ENCODE data around the gene PSMA5. TPM values are rescaled to one million over a fixed set of nuclear protein-coding genes. Genes with fewer than 3 reads are reported as not detected.
A peak's percentile ranks its signal among the peaks of the same experiment; 100 is the strongest.

PSMA5 gene
- total RNA-seq, 4 donors from 2014 or later: 25.1 to 35.7 (median 28.0) TPM

DNA sequence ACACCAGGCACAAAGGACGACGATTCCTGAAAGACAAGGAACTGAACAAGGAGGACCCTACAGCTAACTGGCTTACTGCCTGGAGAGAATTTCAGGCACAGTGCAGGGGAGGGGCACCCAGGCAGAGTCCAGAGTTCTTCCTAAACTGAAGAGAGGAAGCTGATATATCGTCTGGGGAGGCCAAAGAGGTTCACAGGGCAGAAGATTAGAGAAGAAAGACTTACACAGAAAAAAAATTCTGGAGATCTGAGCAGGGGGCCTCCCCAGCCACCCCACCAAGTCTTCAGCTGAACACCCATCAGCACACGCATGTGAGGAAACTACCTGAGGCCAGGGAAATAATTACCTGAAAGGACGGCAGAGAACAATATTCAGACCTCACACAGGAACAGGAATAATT is 53.1 kb downstream of the PSMA5 start:
- Histone ChIP-seq H3K27ac (peak overlapping the region; percentile 75 to 91 (median 79)), H3K36me3 (no peaks in the 10 kb centered on the region), H3K9me3 (no peaks in the 10 kb centered on the region), H3K27me3 (no peaks in the 10 kb centered on the region), H3K4me3 (replicated peaks in 1 of 3) (no peak overlapping the region), H3K4me1 (peaks cover 41 to 55% of the 10 kb centered on the region in 2 donors)
- TF ChIP-seq POLR2A (IDR thresholded peaks at IDR 0.05): no peak
- TF ChIP-seq, protein P1, sequence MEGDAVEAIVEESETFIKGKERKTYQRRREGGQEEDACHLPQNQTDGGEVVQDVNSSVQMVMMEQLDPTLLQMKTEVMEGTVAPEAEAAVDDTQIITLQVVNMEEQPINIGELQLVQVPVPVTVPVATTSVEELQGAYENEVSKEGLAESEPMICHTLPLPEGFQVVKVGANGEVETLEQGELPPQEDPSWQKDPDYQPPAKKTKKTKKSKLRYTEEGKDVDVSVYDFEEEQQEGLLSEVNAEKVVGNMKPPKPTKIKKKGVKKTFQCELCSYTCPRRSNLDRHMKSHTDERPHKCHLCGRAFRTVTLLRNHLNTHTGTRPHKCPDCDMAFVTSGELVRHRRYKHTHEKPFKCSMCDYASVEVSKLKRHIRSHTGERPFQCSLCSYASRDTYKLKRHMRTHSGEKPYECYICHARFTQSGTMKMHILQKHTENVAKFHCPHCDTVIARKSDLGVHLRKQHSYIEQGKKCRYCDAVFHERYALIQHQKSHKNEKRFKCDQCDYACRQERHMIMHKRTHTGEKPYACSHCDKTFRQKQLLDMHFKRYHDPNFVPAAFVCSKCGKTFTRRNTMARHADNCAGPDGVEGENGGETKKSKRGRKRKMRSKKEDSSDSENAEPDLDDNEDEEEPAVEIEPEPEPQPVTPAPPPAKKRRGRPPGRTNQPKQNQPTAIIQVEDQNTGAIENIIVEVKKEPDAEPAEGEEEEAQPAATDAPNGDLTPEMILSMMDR (IDR thresholded peaks at IDR 0.05): no peak
- peak; percentile 43 to 48 for DNase-seq
- intact Hi-C loops (cut with DNase I): no loop called here
- WGBS, 2 donors: 44 to 48% methylated on average over 5 of the region's 5 CpGs

DNA sequence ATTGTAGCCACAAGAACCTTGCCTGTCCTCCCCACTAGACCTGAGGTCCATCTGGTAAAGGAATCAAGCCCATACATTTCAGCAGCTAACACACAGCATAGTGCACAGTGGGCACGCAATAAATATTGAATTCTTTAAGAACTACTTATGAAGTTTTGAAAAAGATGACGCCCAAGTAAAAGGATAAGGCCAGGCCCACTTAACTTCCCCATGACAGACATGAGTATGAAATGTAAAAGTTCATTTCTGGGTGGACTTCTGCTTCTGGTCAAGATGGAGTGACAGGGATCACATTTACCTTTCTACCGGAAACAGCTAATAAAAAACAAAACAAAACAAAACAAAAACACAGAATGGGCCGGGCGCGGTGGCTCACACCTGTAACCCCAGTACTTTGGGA is 54.0 kb downstream of the PSMA5 start:
- Histone ChIP-seq H3K27ac (peak overlapping the region; percentile 79 to 97 (median 91)), H3K36me3 (peaks cover 0 to under 1% of the 10 kb centered on the region in 2 donors), H3K9me3 (no peaks in the 10 kb centered on the region), H3K4me3 (replicated peaks in 1 of 3) (no peak overlapping the region), H3K27me3 (no peaks in the 10 kb centered on the region), H3K4me1 (peaks cover 41 to 54% of the 10 kb centered on the region in 2 donors)
- TF ChIP-seq POLR2A (IDR thresholded peaks at IDR 0.05): no peak
- TF ChIP-seq, protein P1 (IDR thresholded peaks at IDR 0.05): no peak
- WGBS, 2 donors: 92 to 93% methylated on average over 6 of the region's 6 CpGs
- no peak for DNase-seq
- intact Hi-C loops (cut with DNase I): no loop called here

DNA sequence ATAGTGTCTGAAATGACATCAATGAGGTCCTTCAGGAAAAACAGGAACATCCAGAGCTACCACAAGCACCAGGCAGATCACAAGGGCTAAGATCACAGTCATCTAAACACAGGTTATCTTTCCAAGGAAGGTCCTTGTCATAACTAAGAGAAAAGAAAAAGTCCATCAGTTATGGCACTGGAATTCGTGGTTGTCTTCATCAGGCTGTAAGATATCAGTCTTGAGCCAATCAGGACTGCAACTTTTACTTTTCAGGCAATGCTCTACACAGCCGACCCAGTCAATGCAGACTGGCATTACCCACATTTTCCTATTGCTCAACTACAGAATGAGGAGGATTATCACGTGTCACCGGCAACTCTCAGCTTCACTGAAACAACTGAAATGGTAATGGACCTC is 54.9 kb downstream of the PSMA5 start:
- peaks cover 41 to 54% of the 10 kb centered on the region in 2 donors for H3K4me1 ChIP-seq

DNA sequence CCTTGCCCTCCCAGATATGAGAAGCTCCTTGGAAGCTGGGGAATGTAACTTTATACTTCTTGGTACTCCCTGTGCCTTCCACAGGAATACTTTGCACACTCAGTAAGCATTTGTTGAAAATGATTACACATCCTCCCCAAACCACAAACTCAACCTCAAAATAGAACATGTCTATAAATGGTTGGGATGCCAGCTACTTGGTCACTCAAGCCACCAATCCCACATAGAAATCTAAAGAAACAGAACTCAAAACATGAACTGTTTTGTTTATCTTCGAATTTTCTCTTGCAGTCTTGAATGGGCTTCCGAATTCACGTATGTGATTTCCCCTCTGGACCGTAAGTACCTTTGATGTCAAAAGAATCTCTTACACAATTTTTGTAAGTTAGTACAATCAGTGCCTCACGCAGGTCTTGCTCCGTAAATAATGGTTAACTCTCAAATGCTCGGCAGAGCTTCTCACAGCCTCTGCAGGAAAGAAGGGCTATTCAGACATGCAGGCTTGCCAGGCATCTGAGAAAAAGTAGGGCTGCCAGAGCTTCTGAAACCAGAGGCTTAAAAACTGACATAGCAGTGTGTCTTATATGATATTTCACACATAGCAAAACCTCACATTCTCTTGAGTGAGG is 55.4 kb downstream of the PSMA5 start:
- DNase-seq: peak in 1 of 2 donors; percentile 40
- no peaks in the 10 kb centered on the region for H3K27me3 ChIP-seq
- TF ChIP-seq, protein P1 (IDR thresholded peaks at IDR 0.05): no peak
- peak in 1 of 2 donors; percentile 48 for TF ChIP-seq POLR2A (IDR thresholded peaks at IDR 0.05)
- no peak overlapping the region for H3K4me3 ChIP-seq (replicated peaks in 1 of 3)
- peak overlapping the region; percentile 79 to 97 (median 91) for H3K27ac ChIP-seq
- intact Hi-C loops (cut with DNase I): no loop called here
- 27 to 35% methylated on average over 7 of the region's 7 CpGs for WGBS, 2 donors
- peaks cover 4 to 7% of the 10 kb centered on the region in 2 donors for H3K36me3 ChIP-seq
- H3K4me1 ChIP-seq: peaks cover 41 to 54% of the 10 kb centered on the region in 2 donors
- H3K9me3 ChIP-seq: no peaks in the 10 kb centered on the region

More for the DNA sequence above, 54.9 kb downstream of the PSMA5 start:
- intact Hi-C loops (cut with DNase I): no loop called here
- Histone ChIP-seq H3K27me3 (no peaks in the 10 kb centered on the region), H3K27ac (peak overlapping the region; percentile 79 to 97 (median 91)), H3K4me3 (replicated peaks in 1 of 3) (no peak overlapping the region), H3K9me3 (no peaks in the 10 kb centered on the region), H3K36me3 (peaks cover 4 to 7% of the 10 kb centered on the region in 2 donors)
- TF ChIP-seq, protein P1 (IDR thresholded peaks at IDR 0.05): no peak
- peak in 1 of 2 donors; percentile 31 for TF ChIP-seq POLR2A (IDR thresholded peaks at IDR 0.05)
- peak; percentile 42 to 44 for DNase-seq
- WGBS, 2 donors: 32 to 33% methylated on average over 4 of the region's 4 CpGs

DNA sequence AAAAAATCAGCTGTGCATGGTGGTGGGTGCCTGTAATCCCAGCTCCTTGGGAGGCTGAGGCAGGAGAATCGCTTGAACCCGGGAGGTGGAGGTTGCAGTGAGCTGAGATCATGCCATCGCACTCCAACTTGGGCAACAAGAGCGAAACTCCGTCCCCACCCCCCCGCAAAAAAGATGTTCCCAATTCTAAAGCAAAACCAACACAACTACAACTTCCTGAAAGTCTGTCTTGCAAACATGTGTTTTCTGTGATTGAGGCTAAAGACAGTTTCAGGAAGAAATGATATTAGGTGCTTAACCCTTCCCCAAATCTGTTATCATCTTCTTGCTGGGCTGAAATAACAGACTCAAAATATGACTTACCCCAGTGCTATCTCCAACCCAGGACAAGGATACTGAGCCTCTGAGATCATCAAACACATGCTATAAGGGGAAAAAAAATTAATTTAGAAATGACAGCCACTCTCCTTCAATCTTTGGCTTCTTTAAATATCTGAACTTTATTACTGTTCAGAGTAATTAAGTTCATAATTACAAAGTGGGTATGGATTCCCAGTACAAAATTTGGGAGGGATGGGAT is 57.0 kb downstream of the PSMA5 start:
- Histone ChIP-seq H3K9me3 (no peaks in the 10 kb centered on the region), H3K36me3 (peaks cover 4 to 7% of the 10 kb centered on the region in 2 donors), H3K27me3 (no peaks in the 10 kb centered on the region), H3K27ac (peak overlapping the region; percentile 79 to 97 (median 91)), H3K4me3 (replicated peaks in 1 of 3) (no peak overlapping the region), H3K4me1 (peaks cover 45 to 51% of the 10 kb centered on the region in 2 donors)
- TF ChIP-seq, protein P1 (IDR thresholded peaks at IDR 0.05): no peak
- no peak for TF ChIP-seq POLR2A (IDR thresholded peaks at IDR 0.05)
- 85 to 91% methylated on average over 6 of the region's 6 CpGs for WGBS, 2 donors
- no peak for DNase-seq
- intact Hi-C loops (cut with DNase I): no loop called here

All from thyroid gland (tissue), 4 donors.